Activated T-cell treated with anti-CD3 and anti-CD28 coated beads for 48 hours (primary cell): ENCODE measurements around the gene TUBA1B.
A peak's percentile ranks its signal among the peaks of the same experiment; 100 is the strongest.

Source experiments
- DNase-seq: peaks from one replicate; pipeline ENCODE4 v3.0.0-alpha.2; 2020; ENCODE audit warnings: low read depth

The TUBA1B gene

GRCh38 chr12:49089821-49090773 lies 41.1 kb downstream of the TUBA1B start:
- no peak for DNase-seq

- DNase-seq, result no peak
These were observed 42.3 kb downstream of the TUBA1B start for GRCh38 chr12:49088932-49089330.

- peak; percentile 56 for DNase-seq
These were observed 42.9 kb downstream of the TUBA1B start for GRCh38 chr12:49088150-49088931.

GRCh38 chr12:49086116-49086515 lies 45.1 kb downstream of the TUBA1B start:
- DNase-seq, result no peak

- DNase-seq, result no peak
These were observed 46.8 kb downstream of the TUBA1B start for GRCh38 chr12:49084438-49084837.

- DNase-seq, result no peak
These were observed 51.4 kb downstream of the TUBA1B start for GRCh38 chr12:49079793-49080192.
